PFSK-1 (cell line): Measurements from ENCODE around the gene OSBPL8.

ENCODE experiments used
- FOXP2 ChIP-seq: optimal IDR thresholded peaks from 2 replicates; pipeline ENCODE3; 2011; ENCODE audit warnings: borderline replicate concordance, control low read depth, inconsistent platforms; ENCODE audit not compliant: insufficient read depth; ENCODE audit errors: extremely low read length, extremely low read depth
- POLR2AphosphoS5 ChIP-seq: IDR thresholded peaks from 2 replicates; pipeline ENCODE4 v1.6.1; 2012; ENCODE audit warnings: low read depth, mild to moderate bottlenecking, control low read depth, low read length, moderate library complexity
- REST ChIP-seq, 2 experiments: IDR thresholded peaks; 2 replicates each; pipeline versions ENCODE4 v1.6.1 to v1.8.0; 2011 to 2012; ENCODE audit warnings: low read depth in 2 of 2, low read length in 2 of 2, control low read depth in 1 of 2, inconsistent platforms in 1 of 2, mild to moderate bottlenecking in 1 of 2, moderate library complexity in 1 of 2; ENCODE audit not compliant: insufficient read depth in 1 of 2
- SIN3A ChIP-seq: IDR thresholded peaks from 2 replicates; pipeline ENCODE4 v1.6.1; 2012; ENCODE audit warnings: mild to moderate bottlenecking, low read length, moderate library complexity, borderline replicate concordance; ENCODE audit not compliant: insufficient read depth
- TAF1 ChIP-seq: IDR thresholded peaks from 2 replicates; pipeline ENCODE4 v1.6.1; 2012; ENCODE audit warnings: low read length, control low read depth, borderline replicate concordance; ENCODE audit not compliant: insufficient read depth

GRCh38 chr12:76491292-76491691 lies 68.3 kb downstream of the OSBPL8 start:
- TF ChIP-seq REST (IDR thresholded peaks at IDR 0.05; ENCODE audit: insufficient read depth in 1 of 2, low read depth in 2 of 2, low read length in 2 of 2) (no peak), POLR2AphosphoS5 (no peak), TAF1 (no peak), SIN3A (no peak), FOXP2 (no peak)
